ENCODE data around the gene SLAIN2.
"Not testable (repeated sequence)": the region's sequence is repeated elsewhere in the genome, so short reads cannot be mapped to it uniquely, and the experiment has no call there.

The SLAIN2 gene

DNA sequence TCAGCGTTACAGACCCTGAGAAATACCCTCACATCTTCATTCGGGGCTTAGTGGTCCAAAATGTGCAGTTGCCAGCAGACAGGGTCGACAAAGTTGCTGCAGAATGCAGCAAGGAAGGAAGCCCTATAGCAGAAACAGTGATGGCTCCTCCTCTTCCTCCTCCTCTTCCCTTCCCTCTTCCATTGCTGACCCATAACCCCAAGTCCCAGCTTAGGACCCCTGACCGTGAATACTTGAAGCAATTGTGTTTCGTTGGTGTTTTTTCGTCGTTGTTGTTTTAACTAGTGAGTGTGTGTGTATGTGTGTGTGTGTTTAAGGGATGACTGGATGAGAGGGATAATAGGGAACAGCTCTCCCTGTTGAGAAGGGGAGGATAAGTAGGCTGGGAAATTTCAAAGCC lies 69.5 kb downstream of the SLAIN2 start:
- DNase-seq: no peak
- in situ Hi-C loops (cut with MboI; ENCODE audit: low pct_unique_long_range_greater_than_20kb, low sequenced_read_pairs): no loop called here

- in situ Hi-C loops (cut with MboI; ENCODE audit: low pct_unique_long_range_greater_than_20kb, low sequenced_read_pairs): no loop called here
- no peak for DNase-seq
Observed at GRCh38 chr4:48420144-48420543, 78.8 kb downstream of the SLAIN2 start.

- DNase-seq: no peak
- in situ Hi-C loops (cut with MboI; ENCODE audit: low pct_unique_long_range_greater_than_20kb, low sequenced_read_pairs): no loop called here
Observed at GRCh38 chr4:48421101-48421500, 79.8 kb downstream of the SLAIN2 start.

DNA sequence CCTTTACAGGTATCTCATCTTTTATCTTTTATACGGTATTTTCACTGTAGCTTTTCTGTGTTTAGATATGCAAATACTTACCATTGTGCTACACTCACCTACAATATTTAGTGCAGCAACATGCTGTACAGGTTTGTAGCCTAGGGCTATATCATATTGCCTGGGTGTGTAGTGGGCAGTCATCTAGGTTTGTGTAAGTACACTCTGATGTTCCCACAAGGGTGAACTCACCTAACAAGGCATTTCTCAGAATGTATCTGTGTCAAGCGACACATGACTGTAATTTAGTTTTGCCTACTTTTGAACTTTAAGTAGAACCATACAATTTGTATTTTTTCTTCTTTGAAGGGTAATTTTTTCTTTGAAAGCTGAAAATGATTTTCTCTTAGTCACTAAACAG lies 87.6 kb downstream of the SLAIN2 start:
- in situ Hi-C loops (cut with MboI; ENCODE audit: low pct_unique_long_range_greater_than_20kb, low sequenced_read_pairs): no loop called here
- DNase-seq: no peak

DNA sequence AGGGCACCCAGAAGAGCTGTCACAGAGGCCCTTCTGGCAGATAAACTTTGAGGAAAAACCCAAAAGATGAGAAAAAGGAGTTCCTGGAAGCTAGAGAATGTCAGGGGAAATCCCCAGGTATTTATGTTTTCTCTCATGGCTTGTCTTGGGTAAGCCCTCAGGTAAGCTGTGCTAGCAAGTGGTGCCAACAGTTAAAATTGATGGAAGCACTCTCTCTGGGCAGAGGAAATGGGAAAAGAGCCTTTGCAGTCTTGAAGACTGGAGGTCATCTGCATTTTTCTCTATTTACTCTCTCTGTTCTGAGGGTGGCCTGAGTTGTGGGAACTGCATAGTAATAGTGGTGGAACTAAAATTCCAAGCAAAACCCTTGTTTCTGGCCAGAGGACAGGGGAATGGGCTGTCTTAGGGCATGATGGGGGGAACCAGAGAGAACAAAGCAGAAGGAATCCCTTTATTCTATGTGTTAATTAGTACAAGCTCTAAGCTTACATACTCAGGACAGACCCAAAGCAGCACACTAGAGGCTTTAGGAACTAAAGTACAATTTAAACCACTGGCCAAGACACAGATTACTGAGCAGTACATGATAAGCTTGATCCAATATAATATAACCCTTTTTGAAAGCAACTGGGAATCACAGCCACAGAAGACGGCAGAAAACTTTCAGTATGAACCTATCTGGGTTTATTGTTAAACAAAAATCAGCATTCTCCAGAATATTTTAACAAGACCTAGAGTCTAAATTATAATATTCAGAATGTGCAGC lies 88.6 kb downstream of the SLAIN2 start:
- DNase-seq: no peak
- in situ Hi-C loops (cut with MboI; ENCODE audit: low pct_unique_long_range_greater_than_20kb, low sequenced_read_pairs): no loop called here

- peak; percentile 53 for DNase-seq
- in situ Hi-C loops (cut with MboI; ENCODE audit: low pct_unique_long_range_greater_than_20kb, low sequenced_read_pairs): no loop called here
Observed at GRCh38 chr4:48431401-48431800, 90.1 kb downstream of the SLAIN2 start.

DNA sequence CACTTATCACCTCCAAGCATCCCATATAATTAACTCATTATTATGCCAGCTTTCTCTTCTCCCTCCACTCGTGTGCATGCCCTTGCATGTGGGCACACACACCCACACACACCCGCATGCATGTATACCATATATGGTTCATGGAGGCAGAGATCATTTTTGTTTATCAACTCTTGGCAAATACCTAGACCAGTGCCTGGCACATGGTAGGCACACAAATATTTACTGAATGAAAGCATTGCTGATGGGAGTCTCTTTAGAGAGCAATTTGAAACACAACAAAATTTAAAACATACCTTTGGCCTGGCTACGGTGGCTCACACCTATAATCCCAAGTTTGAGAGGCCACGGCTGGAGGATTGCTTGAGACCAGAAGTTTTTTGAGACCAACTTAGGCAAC lies 90.7 kb downstream of the SLAIN2 start:
- DNase-seq: no peak
- in situ Hi-C loops (cut with MboI; ENCODE audit: low pct_unique_long_range_greater_than_20kb, low sequenced_read_pairs): no loop called here

GRCh38 chr4:48436318-48436717 lies 95.0 kb downstream of the SLAIN2 start:
- in situ Hi-C loops (cut with MboI; ENCODE audit: low pct_unique_long_range_greater_than_20kb, low sequenced_read_pairs): no loop called here
- DNase-seq: no peak

- no peak for DNase-seq
- in situ Hi-C loops (cut with MboI; ENCODE audit: low pct_unique_long_range_greater_than_20kb, low sequenced_read_pairs): no loop called here
Observed at GRCh38 chr4:48439988-48440387, 98.7 kb downstream of the SLAIN2 start.

DNA sequence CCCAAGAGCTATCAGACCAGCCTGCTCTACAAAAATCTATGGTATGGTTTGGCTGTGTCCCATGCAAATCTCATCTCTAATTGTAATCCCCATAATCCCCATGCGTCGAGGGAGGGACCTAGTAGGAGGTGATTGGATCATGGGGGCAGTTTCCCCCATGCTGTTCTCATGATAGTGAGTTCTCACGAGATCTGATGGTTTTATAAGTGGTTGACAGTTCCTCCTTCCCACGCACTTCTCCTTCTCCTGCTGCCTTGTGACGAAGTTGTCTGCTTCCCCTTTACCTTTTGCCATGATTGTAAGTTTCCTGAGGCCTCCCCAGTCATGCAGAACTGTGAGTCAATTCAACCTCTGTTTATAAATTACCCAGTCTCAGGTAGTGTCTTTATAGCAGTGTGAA lies 99.6 kb downstream of the SLAIN2 start:
- DNase-seq: peak; percentile 86
- in situ Hi-C loops (cut with MboI; ENCODE audit: low pct_unique_long_range_greater_than_20kb, low sequenced_read_pairs): not testable (repeated sequence)

DNA sequence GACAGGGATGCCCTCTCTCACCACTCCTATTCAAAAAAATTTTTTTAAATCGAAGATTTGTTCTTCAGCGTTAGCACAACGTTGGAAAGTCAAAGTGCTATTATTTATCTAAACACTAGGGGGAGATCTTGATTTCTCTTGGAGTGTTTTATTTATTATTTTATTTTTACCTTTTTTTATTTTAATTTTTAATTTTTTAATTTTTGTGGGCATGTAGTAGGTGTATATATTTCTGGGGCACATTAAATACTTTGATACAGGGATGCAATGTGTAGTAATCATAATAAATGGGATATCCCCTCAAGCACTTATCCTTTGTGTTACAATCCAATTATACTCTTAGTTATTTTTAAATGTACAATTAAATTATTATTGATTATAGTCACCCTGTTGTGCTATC lies 104.4 kb downstream of the SLAIN2 start:
- peak; percentile 32 for DNase-seq
- in situ Hi-C loops (cut with MboI; ENCODE audit: low pct_unique_long_range_greater_than_20kb, low sequenced_read_pairs): no loop called here

DNA sequence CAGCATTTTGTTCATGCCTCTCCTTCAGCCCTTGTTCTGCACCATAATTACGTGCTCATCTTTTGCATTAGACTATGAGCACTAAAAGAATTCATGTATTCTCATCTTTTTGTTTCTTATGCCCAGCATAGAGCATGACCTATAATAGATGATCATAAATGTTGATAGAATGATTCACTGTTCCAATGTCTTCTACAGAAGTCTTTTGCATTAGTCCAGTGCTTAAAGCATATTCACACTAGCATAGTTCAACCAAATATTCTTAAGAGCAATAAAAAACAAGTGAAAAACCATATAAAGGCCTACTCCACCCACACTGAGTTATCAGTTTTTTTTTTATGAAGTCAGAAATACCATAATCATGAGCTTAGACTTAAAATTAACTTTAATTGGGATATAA lies 105.3 kb downstream of the SLAIN2 start:
- in situ Hi-C loops (cut with MboI; ENCODE audit: low pct_unique_long_range_greater_than_20kb, low sequenced_read_pairs): no loop called here
- no peak for DNase-seq

- in situ Hi-C loops (cut with MboI; ENCODE audit: low pct_unique_long_range_greater_than_20kb, low sequenced_read_pairs): no loop called here
- DNase-seq: no peak
Observed at GRCh38 chr4:48449151-48449550, 107.8 kb downstream of the SLAIN2 start.

GRCh38 chr4:48450740-48451139 lies 109.4 kb downstream of the SLAIN2 start:
- in situ Hi-C loops (cut with MboI; ENCODE audit: low pct_unique_long_range_greater_than_20kb, low sequenced_read_pairs): no loop called here
- DNase-seq: peak; percentile 41

GRCh38 chr4:48451656-48452055 lies 110.3 kb downstream of the SLAIN2 start:
- DNase-seq; in situ Hi-C loops (cut with MboI; ENCODE audit: low pct_unique_long_range_greater_than_20kb, low sequenced_read_pairs): not testable (repeated sequence)

DNA sequence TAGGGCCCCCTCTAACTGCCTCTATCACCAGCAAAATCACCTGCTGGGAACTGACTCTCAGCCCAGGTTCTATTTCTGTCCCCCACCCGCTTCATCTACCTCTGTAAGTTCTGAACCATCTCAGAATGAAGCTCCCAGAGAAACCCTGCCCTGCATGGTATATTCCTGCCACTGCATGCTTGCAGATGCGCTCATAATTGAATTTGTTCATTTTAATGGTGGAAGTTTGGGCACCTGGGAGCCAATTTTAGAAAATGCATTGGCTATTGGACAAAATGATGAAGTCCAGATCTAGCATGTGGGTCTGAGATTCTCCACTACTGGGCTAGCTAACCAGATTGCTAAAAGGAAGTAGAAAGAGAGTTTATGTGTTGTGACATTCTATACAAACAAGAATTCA lies 113.3 kb downstream of the SLAIN2 start:
- DNase-seq: no peak
- in situ Hi-C loops (cut with MboI; ENCODE audit: low pct_unique_long_range_greater_than_20kb, low sequenced_read_pairs): no loop called here

DNA sequence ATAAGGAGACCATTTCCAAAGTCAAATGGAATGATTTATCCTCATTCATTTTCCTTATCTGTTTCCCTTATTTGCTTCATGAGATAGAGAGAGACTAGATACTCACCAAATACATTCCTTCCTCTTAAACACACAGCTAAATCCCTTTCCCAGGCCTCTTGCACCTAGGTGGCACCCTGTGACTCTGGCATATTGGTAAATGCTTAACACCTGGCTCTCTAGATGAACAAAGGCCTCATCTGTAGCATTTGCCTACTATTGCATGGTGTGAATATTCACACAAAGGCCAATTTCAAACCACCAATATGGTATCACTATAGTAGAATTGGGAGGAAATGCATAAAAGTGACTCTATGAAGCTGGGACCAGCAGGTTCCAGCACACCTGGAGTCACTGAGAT lies 119.7 kb downstream of the SLAIN2 start:
- in situ Hi-C loops (cut with MboI; ENCODE audit: low pct_unique_long_range_greater_than_20kb, low sequenced_read_pairs): no loop called here
- DNase-seq: no peak

- in situ Hi-C loops (cut with MboI; ENCODE audit: low pct_unique_long_range_greater_than_20kb, low sequenced_read_pairs): no loop called here
- DNase-seq: no peak
Observed at GRCh38 chr4:48462363-48462762, 121.0 kb downstream of the SLAIN2 start.

- DNase-seq: no peak
- in situ Hi-C loops (cut with MboI; ENCODE audit: low pct_unique_long_range_greater_than_20kb, low sequenced_read_pairs): no loop called here
Observed at GRCh38 chr4:48467442-48467841, 126.1 kb downstream of the SLAIN2 start.

GRCh38 chr4:48467891-48468290 lies 126.6 kb downstream of the SLAIN2 start:
- no peak for DNase-seq
- in situ Hi-C loops (cut with MboI; ENCODE audit: low pct_unique_long_range_greater_than_20kb, low sequenced_read_pairs): no loop called here

DNA sequence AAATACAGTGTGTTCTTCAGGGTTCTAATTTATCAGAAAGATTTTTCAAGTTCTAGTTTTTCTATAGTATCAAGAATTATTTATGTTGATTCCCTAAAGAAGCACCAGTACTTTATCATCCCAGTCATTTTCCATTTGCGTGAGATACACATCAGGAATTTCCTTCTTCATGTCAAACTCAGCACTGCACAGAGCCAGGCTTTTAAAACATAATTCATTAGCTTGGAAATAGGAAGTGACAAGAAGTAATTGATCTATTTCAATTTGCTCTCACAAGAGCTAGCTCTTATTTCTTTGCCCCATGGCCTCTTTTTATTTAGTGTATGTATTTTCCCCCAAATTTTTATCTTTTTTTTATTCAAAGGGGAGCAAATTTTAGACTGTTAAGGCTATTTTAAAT lies 128.8 kb downstream of the SLAIN2 start:
- in situ Hi-C loops (cut with MboI; ENCODE audit: low pct_unique_long_range_greater_than_20kb, low sequenced_read_pairs): no loop called here
- DNase-seq: no peak

All from KBM-7 (cell line).